HG03575 (cell line): ENCODE results near the gene KCTD7.
"Not testable (repeated sequence)": the region's sequence is repeated elsewhere in the genome, so short reads cannot be mapped to it uniquely, and the experiment has no call there.

Experiments used
- ATAC-seq: cut with Tn5 transposase; IDR thresholded peaks from one replicate; pipeline ENCODE4 v1.9.1; 2021; ENCODE audit not compliant: unreplicated experiment, insufficient number of reproducible peaks, low FRiP score; ENCODE audit errors: extremely low read depth

Gene KCTD7

GRCh38 chr7:66628361-66629221 is at the start of gene KCTD7:
TSS of gene KCTD7 (plus strand) at chr7:66628881. CDS start at chr7:66629065, 184 bp downstream.
- ATAC-seq: peak; percentile 46

- not testable (repeated sequence) for ATAC-seq
Measured at GRCh38 chr7:66580380-66580779, 48.3 kb upstream of the KCTD7 start.

- not testable (repeated sequence) for ATAC-seq
Measured at GRCh38 chr7:66582816-66583489, 45.7 kb upstream of the KCTD7 start.

DNA sequence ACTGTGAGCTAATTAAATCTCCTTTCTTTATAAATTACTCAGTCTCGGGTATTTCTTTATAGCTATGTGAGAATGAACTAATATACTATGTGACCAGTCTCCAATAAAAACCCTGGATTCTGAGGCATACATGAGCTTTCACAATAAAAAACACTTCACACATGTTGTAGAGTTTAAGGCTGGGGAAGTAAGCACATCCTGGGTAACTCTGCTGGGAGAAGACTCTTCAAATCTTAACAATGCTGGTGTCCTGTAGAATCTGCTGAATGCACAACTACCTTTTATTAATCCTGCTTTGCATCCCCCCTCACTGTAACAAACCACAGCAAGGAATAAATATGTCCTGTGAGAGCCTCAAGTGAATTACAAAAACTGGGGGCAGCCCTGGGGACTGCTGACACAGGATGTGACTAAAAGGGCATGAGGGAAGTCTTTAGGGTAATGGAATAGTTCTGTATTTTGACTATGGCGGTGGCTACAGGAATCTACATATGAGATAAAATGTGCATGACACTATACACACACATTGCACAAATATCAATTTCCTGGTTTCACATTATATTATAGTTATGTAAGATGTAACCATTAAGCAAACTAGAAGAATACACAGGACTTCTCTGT is 45.1 kb upstream of the KCTD7 start:
- ATAC-seq: no peak

DNA sequence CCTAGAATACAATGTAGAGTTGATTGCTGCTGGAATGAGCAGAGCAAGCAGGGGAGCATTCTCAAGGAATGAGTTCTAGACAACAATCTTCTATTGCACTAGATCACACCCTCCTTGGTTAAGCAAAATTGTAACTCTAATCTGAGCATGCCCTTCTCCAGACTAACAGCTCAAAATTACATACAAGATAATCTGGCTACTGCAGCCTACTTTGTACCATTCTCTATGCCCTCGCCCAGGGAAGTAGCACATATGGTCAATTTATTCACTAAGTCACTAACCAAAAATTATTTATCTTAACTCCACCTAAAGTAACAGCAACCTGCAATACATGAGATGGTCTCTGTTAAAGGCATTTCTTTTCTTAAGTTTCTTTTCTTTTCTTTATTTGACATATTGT is 42.5 kb upstream of the KCTD7 start:
- no peak for ATAC-seq

GRCh38 chr7:66588226-66588625 is 40.5 kb upstream of the KCTD7 start:
- not testable (repeated sequence) for ATAC-seq

DNA sequence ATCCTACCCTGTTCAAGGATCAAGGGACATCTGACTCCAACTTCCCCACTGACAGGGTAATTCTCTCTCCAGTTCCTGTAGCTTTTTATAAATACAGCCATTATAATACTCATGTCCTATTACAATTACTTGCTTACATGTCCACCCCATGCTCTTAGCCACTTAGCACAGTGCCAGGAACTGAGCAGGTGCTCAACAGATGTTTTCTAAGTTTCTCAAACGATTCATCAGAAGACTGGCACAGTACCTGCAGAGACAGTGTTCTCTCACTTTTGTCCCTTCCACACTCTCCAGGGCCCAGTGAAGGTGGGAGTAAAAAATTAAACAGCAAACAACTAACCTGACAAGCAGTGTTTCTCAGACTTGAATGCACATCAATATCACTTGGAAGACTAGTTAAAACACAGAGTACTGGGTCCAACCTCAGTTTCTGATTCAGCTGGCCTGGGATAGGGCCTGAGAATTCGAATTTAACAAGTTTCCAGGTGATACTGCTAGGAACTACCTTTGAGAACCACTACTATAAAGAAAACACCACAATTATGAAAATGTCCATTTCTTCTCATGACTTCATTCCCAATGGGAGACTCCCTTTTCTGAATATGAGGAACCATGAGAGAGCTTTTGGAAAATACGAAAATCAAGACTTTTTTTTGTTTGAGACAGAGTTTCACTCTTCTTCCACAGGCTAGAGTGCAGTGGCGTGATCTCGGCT is 39.7 kb upstream of the KCTD7 start:
- ATAC-seq: not testable (repeated sequence)

- not testable (repeated sequence) for ATAC-seq
Measured at GRCh38 chr7:66590302-66591057, 38.2 kb upstream of the KCTD7 start.

GRCh38 chr7:66591058-66591798 is 37.5 kb upstream of the KCTD7 start:
- ATAC-seq: not testable (repeated sequence)

- peak; percentile 72 for ATAC-seq
Measured at GRCh38 chr7:66591799-66592596, 36.7 kb upstream of the KCTD7 start.

GRCh38 chr7:66592597-66593146 is 36.0 kb upstream of the KCTD7 start:
- ATAC-seq: not testable (repeated sequence)

DNA sequence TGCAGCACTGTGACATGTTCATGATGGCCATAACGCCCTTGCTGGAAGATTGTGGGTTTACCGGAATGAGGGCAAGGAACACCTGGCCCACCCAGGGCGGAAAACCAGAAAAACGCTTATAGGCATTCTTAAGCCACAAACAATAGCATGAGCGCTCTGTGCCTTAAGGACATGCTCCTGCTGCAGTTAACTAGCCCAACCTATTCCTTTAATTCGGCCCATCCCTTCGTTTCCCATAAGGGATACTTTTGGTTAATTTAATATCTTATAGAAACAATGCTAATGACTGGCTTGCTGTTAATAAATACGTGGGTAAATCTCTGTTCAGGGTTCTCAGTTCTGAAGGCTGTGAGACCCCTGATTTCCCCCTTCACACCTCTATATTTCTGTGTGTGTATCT is 34.6 kb upstream of the KCTD7 start:
- not testable (repeated sequence) for ATAC-seq

- no peak for ATAC-seq
Measured at GRCh38 chr7:66597461-66597860, 31.2 kb upstream of the KCTD7 start.

DNA sequence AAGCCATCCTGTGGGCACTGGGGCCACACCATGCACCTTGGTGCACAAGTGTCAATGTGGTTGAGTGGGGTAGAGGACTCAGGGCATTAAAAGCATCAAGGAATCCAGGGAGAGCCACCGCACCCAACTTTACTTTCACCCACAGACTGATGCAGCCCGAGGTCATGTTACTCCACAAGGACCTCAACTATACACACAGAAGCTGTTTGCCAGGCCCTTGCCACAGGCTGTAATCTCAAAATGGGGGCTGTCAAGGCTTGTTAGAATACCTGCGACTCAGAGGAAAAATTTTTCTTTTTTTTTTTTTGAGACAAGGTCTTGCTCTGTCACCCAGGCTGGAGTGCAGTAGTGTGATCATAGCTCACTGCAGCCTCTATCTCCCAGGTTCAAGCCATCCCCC is 26.5 kb upstream of the KCTD7 start:
- no peak for ATAC-seq

DNA sequence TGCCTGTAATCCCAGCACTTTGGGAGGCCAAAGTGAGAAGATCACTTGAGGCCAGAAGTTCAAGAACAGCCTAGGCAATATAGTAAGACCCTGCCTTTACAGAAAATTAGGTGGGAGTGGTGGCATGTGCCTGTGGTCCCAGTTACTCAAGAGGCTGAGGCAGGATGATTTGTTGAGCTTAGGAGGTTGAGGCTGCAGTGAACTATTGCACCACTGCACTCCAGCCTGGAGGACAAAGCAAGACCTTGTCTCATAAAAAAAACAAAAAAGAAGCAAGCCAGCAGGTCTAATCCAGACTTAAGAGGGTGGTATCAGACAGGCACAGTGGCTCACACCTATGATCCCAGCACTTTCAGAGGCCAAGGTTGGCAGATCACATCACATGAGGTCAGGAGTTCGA is 24.5 kb upstream of the KCTD7 start:
- no peak for ATAC-seq

GRCh38 chr7:66606540-66607291 is 22.0 kb upstream of the KCTD7 start:
- ATAC-seq: not testable (repeated sequence)
